ENCODE results near the gene PLEKHM3. TPM values are rescaled to one million over a fixed set of nuclear protein-coding genes. Genes with fewer than 3 reads are reported as not detected.
A peak's percentile ranks its signal among the peaks of the same experiment; 100 is the strongest.

The PLEKHM3 gene
- total and polyA plus RNA-seq, 8 donors: 14.4 to 17.9 (median 16.0) TPM

GRCh38 chr2:208069186-208069585 is 43.9 kb upstream of the PLEKHM3 start:
- intact Hi-C loops (cut with DNase I): no loop called here
- Histone ChIP-seq H3K4me1 (no peaks in the 10 kb centered on the region), H3K36me3 (no peaks in the 10 kb centered on the region), H3K27me3 (no peaks in the 10 kb centered on the region), H3K9me3 (no peaks in the 10 kb centered on the region), H3K27ac (no peak overlapping the region), H3K4me3 (no peak overlapping the region)
- ATAC-seq (no peak), DNase-seq (no peak)
- TF ChIP-seq, protein P1, sequence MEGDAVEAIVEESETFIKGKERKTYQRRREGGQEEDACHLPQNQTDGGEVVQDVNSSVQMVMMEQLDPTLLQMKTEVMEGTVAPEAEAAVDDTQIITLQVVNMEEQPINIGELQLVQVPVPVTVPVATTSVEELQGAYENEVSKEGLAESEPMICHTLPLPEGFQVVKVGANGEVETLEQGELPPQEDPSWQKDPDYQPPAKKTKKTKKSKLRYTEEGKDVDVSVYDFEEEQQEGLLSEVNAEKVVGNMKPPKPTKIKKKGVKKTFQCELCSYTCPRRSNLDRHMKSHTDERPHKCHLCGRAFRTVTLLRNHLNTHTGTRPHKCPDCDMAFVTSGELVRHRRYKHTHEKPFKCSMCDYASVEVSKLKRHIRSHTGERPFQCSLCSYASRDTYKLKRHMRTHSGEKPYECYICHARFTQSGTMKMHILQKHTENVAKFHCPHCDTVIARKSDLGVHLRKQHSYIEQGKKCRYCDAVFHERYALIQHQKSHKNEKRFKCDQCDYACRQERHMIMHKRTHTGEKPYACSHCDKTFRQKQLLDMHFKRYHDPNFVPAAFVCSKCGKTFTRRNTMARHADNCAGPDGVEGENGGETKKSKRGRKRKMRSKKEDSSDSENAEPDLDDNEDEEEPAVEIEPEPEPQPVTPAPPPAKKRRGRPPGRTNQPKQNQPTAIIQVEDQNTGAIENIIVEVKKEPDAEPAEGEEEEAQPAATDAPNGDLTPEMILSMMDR (IDR thresholded peaks at IDR 0.05): no peak

DNA sequence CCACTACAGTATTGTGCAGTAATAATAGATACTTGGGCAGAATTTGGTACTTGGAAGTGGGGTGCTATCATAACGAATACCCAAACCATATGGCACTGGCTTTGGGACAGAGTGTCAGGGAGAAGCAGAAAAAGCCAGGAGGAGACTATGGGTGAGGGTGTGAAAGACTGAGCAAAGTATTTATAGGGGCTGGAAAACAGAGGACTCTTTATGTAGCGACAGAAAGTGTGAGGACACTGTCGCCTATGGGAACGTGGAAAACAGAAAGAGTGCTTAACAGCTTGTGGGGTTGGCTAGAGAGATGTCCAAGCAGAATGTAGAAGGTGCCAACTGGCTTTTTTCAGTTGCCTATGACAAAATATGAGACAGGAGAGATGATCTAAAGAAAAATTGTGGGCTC is 40.7 kb upstream of the PLEKHM3 start:
- no peak for ATAC-seq
- DNase-seq: no peak
- H3K27me3 ChIP-seq: no peaks in the 10 kb centered on the region
- TF ChIP-seq, protein P1 (IDR thresholded peaks at IDR 0.05): no peak
- no peaks in the 10 kb centered on the region for H3K9me3 ChIP-seq
- H3K27ac ChIP-seq: no peak overlapping the region
- no peak overlapping the region for H3K4me3 ChIP-seq
- intact Hi-C loops (cut with DNase I): no loop called here
- H3K4me1 ChIP-seq: no peaks in the 10 kb centered on the region
- no peaks in the 10 kb centered on the region for H3K36me3 ChIP-seq

DNA sequence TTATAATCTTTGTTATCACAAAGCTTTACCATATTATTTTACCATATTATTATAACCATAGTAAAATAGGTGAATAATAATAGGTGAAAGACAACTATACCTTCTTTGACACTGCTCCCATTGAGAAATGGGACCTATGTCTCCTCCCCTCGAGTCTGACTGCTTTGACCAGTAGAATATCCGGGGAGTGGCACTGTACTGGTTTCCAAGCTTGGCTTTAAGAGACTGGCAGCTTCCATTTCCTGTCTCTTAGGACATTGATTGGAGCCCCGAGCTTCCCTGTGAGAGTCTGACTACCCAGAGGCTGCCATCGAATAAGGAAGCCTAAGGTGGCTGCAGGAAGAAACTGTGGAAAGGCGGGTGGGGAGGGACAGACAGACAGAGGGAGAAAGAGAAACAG is 40.1 kb upstream of the PLEKHM3 start:
- H3K27ac ChIP-seq: no peak overlapping the region
- TF ChIP-seq, protein P1 (IDR thresholded peaks at IDR 0.05): no peak
- no peak overlapping the region for H3K4me3 ChIP-seq
- no peaks in the 10 kb centered on the region for H3K27me3 ChIP-seq
- DNase-seq (no peak), ATAC-seq (no peak)
- H3K36me3 ChIP-seq: no peaks in the 10 kb centered on the region
- no peaks in the 10 kb centered on the region for H3K9me3 ChIP-seq
- intact Hi-C loops (cut with DNase I): no loop called here
- H3K4me1 ChIP-seq: no peaks in the 10 kb centered on the region

GRCh38 chr2:208064220-208064961 is 39.1 kb upstream of the PLEKHM3 start:
- no peak overlapping the region for H3K27ac ChIP-seq
- H3K36me3 ChIP-seq: no peaks in the 10 kb centered on the region
- no peaks in the 10 kb centered on the region for H3K27me3 ChIP-seq
- DNase-seq (no peak), ATAC-seq (peak; percentile 71)
- TF ChIP-seq, protein P1 (IDR thresholded peaks at IDR 0.05): no peak
- H3K4me3 ChIP-seq: no peak overlapping the region
- H3K9me3 ChIP-seq: no peaks in the 10 kb centered on the region
- intact Hi-C loops (cut with DNase I): no loop called here
- H3K4me1 ChIP-seq: no peaks in the 10 kb centered on the region

- Histone ChIP-seq H3K27ac (no peak overlapping the region), H3K27me3 (no peaks in the 10 kb centered on the region), H3K9me3 (no peaks in the 10 kb centered on the region), H3K4me3 (no peak overlapping the region), H3K36me3 (no peaks in the 10 kb centered on the region), H3K4me1 (no peaks in the 10 kb centered on the region)
- intact Hi-C loops (cut with DNase I): no loop called here
- no peak for ATAC-seq
- TF ChIP-seq, protein P1 (IDR thresholded peaks at IDR 0.05): no peak
- no peak for DNase-seq
These were observed 37.6 kb upstream of the PLEKHM3 start for GRCh38 chr2:208062961-208063360.

Measured in left lung (tissue), 10 donors.